ENCODE data around the gene ATL3. TPM values are rescaled to one million over a fixed set of nuclear protein-coding genes. Genes with fewer than 3 reads are reported as not detected.

ATL3 gene
- total RNA-seq, 1 experiment from 2014 or later = 32.3 TPM

DNA sequence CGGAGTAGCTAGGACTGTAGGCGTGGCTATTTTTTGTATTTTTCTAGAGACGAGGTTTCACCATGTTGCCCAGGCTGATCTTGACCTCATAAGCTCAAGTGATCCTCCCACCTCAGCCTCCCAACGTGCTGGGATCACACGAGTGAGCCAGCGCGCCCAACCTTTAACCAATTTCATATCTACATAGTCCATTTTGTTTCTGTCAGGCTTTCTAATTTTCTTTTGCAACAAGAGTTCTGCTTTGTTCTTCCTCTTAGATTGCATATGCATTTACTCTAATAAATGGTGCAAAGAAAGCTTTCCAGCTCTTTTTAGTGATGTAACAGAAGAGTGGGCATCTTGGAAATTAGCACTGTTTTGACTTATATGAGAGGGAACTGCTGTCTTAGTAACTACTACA lies 23.4 kb upstream of the ATL3 start:
- H4K20me1 ChIP-seq (ENCODE audit: insufficient read depth) = 0 out of 2 replicates have a peak, but pooled peaks cover 6% of the 10 kb centered on the region
- no peaks in the 10 kb centered on the region for H3K27me3 ChIP-seq (ENCODE audit: insufficient read depth, low read length)
- H3K4me3 ChIP-seq (replicated peaks in 1 of 2; ENCODE audit: low read depth in 1 of 2, low read length in 2 of 2) = no peak overlapping the region
- H3K9ac ChIP-seq (ENCODE audit: low read length) = no peak overlapping the region
- H3K4me1 ChIP-seq (ENCODE audit: control insufficient read depth in 1 of 2, insufficient read depth in 2 of 2, low read length in 2 of 2) = peaks cover 0 to under 1% of the 10 kb centered on the region in 2 experiments; a peak in 1 of 4 replicates
- H3K4me2 ChIP-seq (ENCODE audit: low read length) = no peak overlapping the region
- peaks cover 71% of the 10 kb centered on the region for H3K79me2 ChIP-seq (ENCODE audit: insufficient read depth, low read length)
- H3K9me2 ChIP-seq (ENCODE audit: insufficient read depth) = no peaks in the 10 kb centered on the region
- no TSS peak for BruUV-seq (replicated peaks)
- intact Hi-C loops (cut with micrococcal nuclease) = no loop called here
- H2AFZ ChIP-seq (ENCODE audit: low read depth, low read length, poor library complexity, severe bottlenecking) = no peak overlapping the region
- RAD21 ChIA-PET (ENCODE audit: low non-redundant PET in 1 of 2, low total read pairs in 2 of 2, uncharacterized antibody in 2 of 2, unreplicated experiment in 2 of 2) = no interaction called here
- H3K27ac ChIP-seq (ENCODE audit: low read depth, low read length) = no peak overlapping the region
- H3K9me3 ChIP-seq (ENCODE audit: control insufficient read depth in 1 of 2, insufficient read depth in 1 of 2, low read depth in 1 of 2, low read length in 2 of 2) = no peaks in the 10 kb centered on the region
- DNase-seq (ENCODE audit: low read depth, low spot score) (no peak), ATAC-seq (no peak)
- CTCF ChIA-PET = no interaction called here
- TF ChIP-seq EZH2phosphoT487 (IDR thresholded peaks at IDR 0.05; ENCODE audit: borderline replicate concordance) (no peak), YY1 (IDR thresholded peaks at IDR 0.05; ENCODE audit: extremely low read depth, insufficient replicate concordance, low read depth, low read length) (no peak), POLR2AphosphoS5 (IDR thresholded peaks at IDR 0.05; ENCODE audit: low read depth, low read length) (no peak), REST (IDR thresholded peaks at IDR 0.05; ENCODE audit: low read depth) (no peak), JUND (IDR thresholded peaks at IDR 0.05) (no peak), EGR1 (IDR thresholded peaks at IDR 0.05; ENCODE audit: low read depth) (no peak), EZH2 (IDR thresholded peaks at IDR 0.05) (no peak), ELF1 (IDR thresholded peaks at IDR 0.05; ENCODE audit: borderline replicate concordance, low read depth) (no peak), SRF (IDR thresholded peaks at IDR 0.05; ENCODE audit: low read depth) (no peak), ZFX (IDR thresholded peaks at IDR 0.05) (no peak), POLR2A (IDR thresholded peaks at IDR 0.05; ENCODE audit: borderline replicate concordance, extremely low read depth, insufficient read depth, insufficient read length) (no peak), TCF7L2 (IDR thresholded peaks at IDR 0.05; ENCODE audit: borderline replicate concordance, extremely low read depth, insufficient read depth, insufficient read length) (no peak), FOSL1 (IDR thresholded peaks at IDR 0.05; ENCODE audit: low read depth) (no peak), CBX3 (IDR thresholded peaks at IDR 0.05; ENCODE audit: low read depth) (no peak), SP1 (IDR thresholded peaks at IDR 0.05; ENCODE audit: low read depth) (no peak), MAX (IDR thresholded peaks at IDR 0.05) (no peak)
- H3K36me3 ChIP-seq (ENCODE audit: control insufficient read depth in 1 of 2, insufficient read depth in 2 of 2, low read length in 2 of 2) = no peaks in the 10 kb centered on the region
- POLR2A ChIA-PET = interaction anchor here (1.0 kb wide), 1 partner anchor 13 kb away, joined by 4 read pairs; the partner anchor contains the start of gene RTN3
